Neural progenitor cell (in vitro differentiated cells): ENCODE data around the gene RSRC2. TPM values are rescaled to one million over a fixed set of nuclear protein-coding genes. Genes with fewer than 3 reads are reported as not detected.
A peak's percentile ranks its signal among the peaks of the same experiment; 100 is the strongest.

Source experiments
- DNase-seq: peaks from one replicate; pipeline ENCODE4 v3.0.0-alpha.2; 2016; ENCODE audit warnings: low spot score
- H2AFZ ChIP-seq: fragments of 200-600 bp; sonication (generic); replicated peaks from 2 replicates; pipeline ENCODE4 v1.6.1; 2016; ENCODE audit warnings: antibody characterized with exemption
- H3F3A ChIP-seq: fragments of 200-600 bp; sonication (generic); 2 replicates; pipeline ENCODE4 v1.6.1; 2016; ENCODE audit warnings: antibody characterized with exemption, low read depth
- H3K27ac ChIP-seq: fragments of 200-600 bp; sonication (generic); 2 replicates; pipeline ENCODE4 v1.5.1; 2016; ENCODE audit warnings: mild to moderate bottlenecking
- H3K27me3 ChIP-seq: fragments of 200-600 bp; sonication (generic); 2 replicates; pipeline ENCODE4 v1.6.1; 2016; ENCODE audit warnings: mild to moderate bottlenecking, moderate library complexity
- H3K36me3 ChIP-seq: fragments of 200-600 bp; sonication (generic); 2 replicates; pipeline ENCODE4 v1.5.1; 2016
- H3K4me1 ChIP-seq: fragments of 200-600 bp; sonication (generic); 2 replicates; pipeline ENCODE4 v1.6.1; 2016; ENCODE audit warnings: mixed run types
- H3K4me2 ChIP-seq: fragments of 200-600 bp; sonication (generic); 2 replicates; pipeline ENCODE4 v1.6.1; 2016
- H3K4me3 ChIP-seq: fragments of 200-600 bp; sonication (generic); 2 replicates; pipeline ENCODE4 v1.5.1; 2016
- H3K79me2 ChIP-seq: fragments of 200-600 bp; sonication (generic); 2 replicates; pipeline ENCODE4 v1.6.1; 2016; ENCODE audit warnings: low read depth
- H3K9ac ChIP-seq: fragments of 200-600 bp; sonication (generic); 2 replicates; pipeline ENCODE4 v1.6.1; 2016
- H3K9me3 ChIP-seq: fragments of 200-600 bp; sonication (generic); 2 replicates; pipeline ENCODE4 v1.5.1; 2016; ENCODE audit warnings: low read depth
- H4K20me1 ChIP-seq: fragments of 200-600 bp; sonication (generic); 2 replicates; pipeline ENCODE4 v1.6.1; 2016; ENCODE audit warnings: low read depth
- H3K27ac Mint-ChIP-seq: 3 replicates; pipeline ENCODE4 v1.8.0; 2021; ENCODE audit warnings: mixed read lengths
- H3K27me3 Mint-ChIP-seq: 2 replicates; pipeline ENCODE4 v1.8.0; 2022; ENCODE audit warnings: low read depth, mild to moderate bottlenecking, inconsistent platforms, moderate library complexity, mixed read lengths; ENCODE audit not compliant: insufficient read depth
- H3K36me3 Mint-ChIP-seq: 3 replicates; pipeline ENCODE4 v1.8.0; 2021; ENCODE audit warnings: mixed read lengths
- H3K4me1 Mint-ChIP-seq: 3 replicates; pipeline ENCODE4 v1.8.0; 2021; ENCODE audit warnings: mixed read lengths
- H3K4me3 Mint-ChIP-seq: 3 replicates; pipeline ENCODE4 v1.8.0; 2021; ENCODE audit warnings: mild to moderate bottlenecking, moderate library complexity, mixed read lengths
- H3K9me3 Mint-ChIP-seq: 3 replicates; pipeline ENCODE4 v1.8.0; 2020; ENCODE audit warnings: mixed read lengths
- EZH2 ChIP-seq: fragments of 200-600 bp; sonication (generic); IDR thresholded peaks from 2 replicates; pipeline ENCODE4 v1.6.1; 2017; ENCODE audit warnings: antibody characterized with exemption, mild to moderate bottlenecking, moderate library complexity
- EZH2phosphoT487 ChIP-seq: fragments of 200-600 bp; sonication (generic); IDR thresholded peaks from 2 replicates; pipeline ENCODE4 v1.6.1; 2017; ENCODE audit warnings: antibody characterized with exemption
- total RNA-seq: library from RNA; depleted of rRNA; stranded (reverse); fragments of >200 nt; gene quantifications from 2 replicates; pipeline ENCODE4 v1.2.3, GENCODE V29; 2015; ENCODE audit warnings: low replicate concordance
- TF ChIP-seq, protein P1 (sequence below): fragments of 200-600 bp; sonication (generic); IDR thresholded peaks from 2 replicates; pipeline ENCODE4 v1.5.1; 2017; ENCODE audit warnings: antibody characterized with exemption, mild to moderate bottlenecking

RSRC2 gene
- total RNA-seq, 1 donor from 2014 or later: 248 TPM

DNA sequence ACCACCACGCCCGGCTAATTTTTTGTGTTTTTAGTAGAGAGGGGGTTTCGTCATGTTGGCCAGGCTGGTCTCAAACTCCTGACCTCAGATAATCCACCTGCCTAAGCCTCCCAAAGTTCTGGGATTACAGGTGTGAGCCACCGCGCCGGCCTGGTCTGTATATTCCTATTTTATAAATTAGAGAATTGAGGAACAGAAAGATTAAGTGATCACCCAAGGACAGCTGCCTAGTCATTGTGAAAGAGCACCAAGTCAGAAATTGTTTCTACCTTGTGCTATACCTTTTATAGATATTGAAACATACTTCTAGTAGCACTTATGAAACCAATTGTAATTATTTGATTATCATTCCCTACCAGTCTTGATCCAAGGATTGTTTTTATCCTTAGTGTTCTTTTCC is 2.3 kb upstream of the RSRC2 start:
- Mint-ChIP-seq H3K9me3 (no peaks in the 10 kb centered on the region), H3K27me3 (peaks cover 3% of the 10 kb centered on the region), H3K4me1 (peaks cover 13% of the 10 kb centered on the region), H3K27ac (no peak overlapping the region), H3K36me3 (peaks cover 7% of the 10 kb centered on the region), H3K4me3 (peak overlapping the region; percentile 44)
- Histone ChIP-seq H2AFZ (no peak overlapping the region), H3K36me3 (peaks cover 6% of the 10 kb centered on the region), H3K4me3 (no peak overlapping the region), H3K27me3 (no peaks in the 10 kb centered on the region), H3K9me3 (no peaks in the 10 kb centered on the region), H3F3A (peaks cover 9% of the 10 kb centered on the region), H3K9ac (no peak overlapping the region), H4K20me1 (peaks cover 27% of the 10 kb centered on the region), H3K4me1 (peaks cover 12% of the 10 kb centered on the region), H3K4me2 (peak overlapping the region; percentile 92), H3K27ac (no peak overlapping the region), H3K79me2 (peaks cover 91% of the 10 kb centered on the region)
- TF ChIP-seq EZH2phosphoT487 (no peak), EZH2 (no peak)
- TF ChIP-seq, protein P1, sequence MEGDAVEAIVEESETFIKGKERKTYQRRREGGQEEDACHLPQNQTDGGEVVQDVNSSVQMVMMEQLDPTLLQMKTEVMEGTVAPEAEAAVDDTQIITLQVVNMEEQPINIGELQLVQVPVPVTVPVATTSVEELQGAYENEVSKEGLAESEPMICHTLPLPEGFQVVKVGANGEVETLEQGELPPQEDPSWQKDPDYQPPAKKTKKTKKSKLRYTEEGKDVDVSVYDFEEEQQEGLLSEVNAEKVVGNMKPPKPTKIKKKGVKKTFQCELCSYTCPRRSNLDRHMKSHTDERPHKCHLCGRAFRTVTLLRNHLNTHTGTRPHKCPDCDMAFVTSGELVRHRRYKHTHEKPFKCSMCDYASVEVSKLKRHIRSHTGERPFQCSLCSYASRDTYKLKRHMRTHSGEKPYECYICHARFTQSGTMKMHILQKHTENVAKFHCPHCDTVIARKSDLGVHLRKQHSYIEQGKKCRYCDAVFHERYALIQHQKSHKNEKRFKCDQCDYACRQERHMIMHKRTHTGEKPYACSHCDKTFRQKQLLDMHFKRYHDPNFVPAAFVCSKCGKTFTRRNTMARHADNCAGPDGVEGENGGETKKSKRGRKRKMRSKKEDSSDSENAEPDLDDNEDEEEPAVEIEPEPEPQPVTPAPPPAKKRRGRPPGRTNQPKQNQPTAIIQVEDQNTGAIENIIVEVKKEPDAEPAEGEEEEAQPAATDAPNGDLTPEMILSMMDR: no peak
- DNase-seq: no peak

DNA sequence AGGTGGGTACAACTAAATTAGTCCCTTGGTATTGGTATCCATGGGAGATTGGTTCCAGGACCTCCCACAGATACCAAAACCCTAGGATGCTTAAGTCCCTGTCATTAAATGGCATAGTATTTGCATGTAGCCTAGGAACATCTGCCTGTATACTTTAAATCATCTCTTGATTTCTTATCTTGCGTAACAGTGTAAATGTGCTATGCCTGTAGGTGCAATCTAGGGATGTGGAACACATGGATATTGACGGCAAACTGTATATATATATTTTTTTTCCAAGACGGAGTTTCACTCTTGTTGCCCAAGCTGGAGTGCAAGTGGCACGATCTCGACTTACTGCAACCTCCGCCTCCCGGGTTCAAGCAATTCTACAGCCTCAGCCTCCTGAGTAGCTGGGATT is 1.8 kb upstream of the RSRC2 start:
- Histone ChIP-seq H3K4me1 (peaks cover 16% of the 10 kb centered on the region), H3K79me2 (peaks cover 91% of the 10 kb centered on the region), H3K27ac (no peak overlapping the region), H3F3A (peaks cover 9% of the 10 kb centered on the region), H3K27me3 (no peaks in the 10 kb centered on the region), H4K20me1 (peaks cover 28% of the 10 kb centered on the region), H3K9ac (peak overlapping the region; percentile 77), H2AFZ (no peak overlapping the region), H3K36me3 (peaks cover 6% of the 10 kb centered on the region), H3K4me3 (peak overlapping the region; percentile 93), H3K9me3 (no peaks in the 10 kb centered on the region), H3K4me2 (peak overlapping the region; percentile 92)
- Mint-ChIP-seq H3K4me1 (peaks cover 17% of the 10 kb centered on the region), H3K36me3 (peaks cover 7% of the 10 kb centered on the region), H3K27ac (no peak overlapping the region), H3K4me3 (no peak overlapping the region), H3K27me3 (peaks cover 3% of the 10 kb centered on the region), H3K9me3 (no peaks in the 10 kb centered on the region)
- TF ChIP-seq EZH2phosphoT487 (no peak), EZH2 (no peak)
- TF ChIP-seq, protein P1: no peak
- DNase-seq: no peak

DNA sequence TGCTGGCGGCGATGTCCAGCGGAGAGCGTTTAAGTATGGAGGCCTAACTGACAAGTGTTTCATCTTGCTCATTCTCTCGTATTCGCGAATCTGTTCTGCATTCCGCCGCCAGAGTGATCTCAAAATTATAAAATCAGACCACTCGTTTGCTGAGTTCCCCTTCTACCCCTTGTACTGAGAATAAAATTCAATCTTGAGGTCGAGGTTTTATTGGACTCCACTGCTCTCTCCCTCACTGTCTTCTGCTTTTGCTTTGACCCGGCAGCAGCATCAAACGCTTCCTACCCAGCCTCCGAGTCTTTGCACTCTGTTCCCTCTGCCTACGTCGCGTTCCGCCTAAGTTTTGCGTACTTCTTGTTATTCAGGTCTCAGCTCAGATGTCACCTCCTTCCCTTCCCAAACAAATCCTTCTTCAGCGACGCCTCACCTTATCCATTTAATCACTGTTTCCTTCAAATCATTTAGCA is 775 bp upstream of the RSRC2 start:
- Mint-ChIP-seq H3K27me3 (peaks cover 3% of the 10 kb centered on the region), H3K4me3 (no peak overlapping the region), H3K4me1 (peaks cover 21% of the 10 kb centered on the region), H3K9me3 (no peaks in the 10 kb centered on the region), H3K36me3 (peaks cover 7% of the 10 kb centered on the region), H3K27ac (no peak overlapping the region)
- Histone ChIP-seq H3K9ac (peak overlapping the region; percentile 77), H3F3A (peaks cover 13% of the 10 kb centered on the region), H3K9me3 (no peaks in the 10 kb centered on the region), H3K4me3 (peak overlapping the region; percentile 93), H3K27me3 (no peaks in the 10 kb centered on the region), H3K4me2 (peak overlapping the region; percentile 92), H3K4me1 (peaks cover 27% of the 10 kb centered on the region), H3K27ac (peak overlapping the region; percentile 79), H4K20me1 (peaks cover 32% of the 10 kb centered on the region), H3K36me3 (peaks cover 11% of the 10 kb centered on the region), H3K79me2 (peaks cover 91% of the 10 kb centered on the region), H2AFZ (no peak overlapping the region)
- TF ChIP-seq EZH2phosphoT487 (no peak), EZH2 (no peak)
- TF ChIP-seq, protein P1: no peak
- DNase-seq: peak; percentile 51
